HCT116 (cell line): ENCODE data around the gene NKX1-1. TPM values are rescaled to one million over a fixed set of nuclear protein-coding genes. Genes with fewer than 3 reads are reported as not detected.

Source experiments
- ATAC-seq: fragments of 200-7000 bp; cut with Tn5 transposase; 2 replicates; pipeline ENCODE4 v1.9.1; 2020; ENCODE audit warnings: mild to moderate bottlenecking, moderate library complexity
- BruUV-seq: library from RNA; stranded (reverse); fragments of 400-500 nt; replicated peaks from 2 replicates; lab custom pipeline; 2021; lab: Mats Ljungman, UMichigan
- CTCF ChIA-PET: fragments of 300-600 bp; sonication (Branson Sonifier 250); formaldehyde crosslinking; loops from one replicate; lab custom pipeline; 2021; ENCODE audit warnings: antibody characterized with exemption; lab: Charles Lee
- POLR2A ChIA-PET: fragments of 300-600, 350-600 bp; sonication (Branson Sonifier 250); formaldehyde crosslinking; loops from one replicate; lab custom pipeline; 2021; ENCODE audit warnings: antibody characterized with exemption; lab: Charles Lee
- RAD21 ChIA-PET, 2 experiments: fragments of 300-600 bp; sonication (Branson Sonifier 250); formaldehyde crosslinking; loops; one replicate each; lab custom pipeline; 2023; ENCODE audit warnings: low total read pairs in 2 of 2; ENCODE audit not compliant: uncharacterized antibody in 2 of 2, unreplicated experiment in 2 of 2, low non-redundant PET in 1 of 2; lab: Charles Lee
- DNase-seq: peaks from one replicate; pipeline ENCODE4 v3.0.0-alpha.2; 2010; ENCODE audit warnings: low read depth, low spot score
- H2AFZ ChIP-seq: fragments of 200-600 bp; shearing (Covaris generic), sonication (generic); 2 replicates; pipeline ENCODE4 v1.6.1; 2017; ENCODE audit warnings: low read depth, mixed run types, mixed read lengths, antibody characterized with exemption, low read length; ENCODE audit not compliant: poor library complexity, severe bottlenecking
- H3K27ac ChIP-seq: 2 replicates; pipeline ENCODE4 v1.5.1; 2012; ENCODE audit warnings: low read depth, low read length
- H3K27me3 ChIP-seq: fragments of 200-600 bp; sonication (generic); 2 replicates; pipeline ENCODE4 v1.6.1; 2016; ENCODE audit warnings: mixed run types, low read length, mixed read lengths; ENCODE audit not compliant: insufficient read depth
- H3K36me3 ChIP-seq, 2 experiments: fragments of 200-500 bp in 1 of 2; fragments of 200-600 bp in 1 of 2; sonication (Bioruptor generic) in 1 of 2; sonication (generic) in 1 of 2; 2 replicates each; pipeline versions ENCODE4 v1.5.1 to v1.6.1; 2014 to 2016; ENCODE audit warnings: low read length in 2 of 2, inconsistent platforms in 1 of 2, mixed read lengths in 1 of 2, mixed run types in 1 of 2; ENCODE audit not compliant: insufficient read depth in 2 of 2, control insufficient read depth in 1 of 2
- H3K4me1 ChIP-seq, 2 experiments: fragments of 200-600 bp in 1 of 2; sonication (generic) in 1 of 2; 2 replicates each; pipeline versions ENCODE4 v1.5.1 to v1.6.1; 2012 to 2017; ENCODE audit warnings: low read length in 2 of 2, inconsistent platforms in 1 of 2, mild to moderate bottlenecking in 1 of 2, mixed read lengths in 1 of 2, mixed run types in 1 of 2, moderate library complexity in 1 of 2; ENCODE audit not compliant: insufficient read depth in 2 of 2, control insufficient read depth in 1 of 2
- H3K4me2 ChIP-seq: fragments of 200-600 bp; sonication (generic); 2 replicates; pipeline ENCODE4 v1.6.1; 2017; ENCODE audit warnings: mixed run types, low read length, mixed read lengths
- H3K4me3 ChIP-seq, 2 experiments: fragments of 200-600 bp in 1 of 2; sonication (generic) in 1 of 2; replicated peaks in 1 of 2; 2 replicates each; pipeline ENCODE4 v1.5.1; 2011 to 2016; ENCODE audit warnings: low read length in 2 of 2, control low read depth in 1 of 2, low read depth in 1 of 2, mild to moderate bottlenecking in 1 of 2, mixed read lengths in 1 of 2, mixed run types in 1 of 2
- H3K79me2 ChIP-seq: fragments of 200-600 bp; sonication (generic); 2 replicates; pipeline ENCODE4 v1.6.1; 2017; ENCODE audit warnings: mild to moderate bottlenecking, mixed run types, low read length, moderate library complexity, mixed read lengths; ENCODE audit not compliant: insufficient read depth
- H3K9ac ChIP-seq: fragments of 200-600 bp; sonication (generic); 2 replicates; pipeline ENCODE4 v1.6.1; 2016; ENCODE audit warnings: low read length, mixed read lengths
- H3K9me2 ChIP-seq: fragments of 200-600 bp; sonication (generic), shearing (Covaris generic); 2 replicates; pipeline ENCODE4 v1.6.1; 2017; ENCODE audit warnings: mixed run types, mild to moderate bottlenecking, moderate library complexity; ENCODE audit not compliant: insufficient read depth
- H3K9me3 ChIP-seq, 2 experiments: fragments of 200-500 bp in 1 of 2; fragments of 200-600 bp in 1 of 2; sonication (Bioruptor generic) in 1 of 2; sonication (generic) in 1 of 2; 2 replicates each; pipeline ENCODE4 v1.6.1; 2014 to 2017; ENCODE audit warnings: low read length in 2 of 2, mixed read lengths in 2 of 2, inconsistent platforms in 1 of 2, low read depth in 1 of 2, mild to moderate bottlenecking in 1 of 2, mixed run types in 1 of 2, moderate library complexity in 1 of 2; ENCODE audit not compliant: control insufficient read depth in 1 of 2, insufficient read depth in 1 of 2
- H4K20me1 ChIP-seq: fragments of 200-600 bp; sonication (generic), shearing (Covaris generic); 2 replicates; pipeline ENCODE4 v1.6.1; 2017; ENCODE audit warnings: mixed run types, mild to moderate bottlenecking, moderate library complexity; ENCODE audit not compliant: insufficient read depth
- CBX3 ChIP-seq: IDR thresholded peaks from 2 replicates; pipeline ENCODE4 v1.6.1; 2012; ENCODE audit warnings: low read depth
- CEBPB ChIP-seq: IDR thresholded peaks from 2 replicates; pipeline ENCODE4 v1.6.1; 2012; ENCODE audit warnings: low read depth
- ELF1 ChIP-seq: IDR thresholded peaks from 2 replicates; pipeline ENCODE4 v1.6.1; 2012; ENCODE audit warnings: low read depth, borderline replicate concordance
- EZH2 ChIP-seq: fragments of 200-600 bp; sonication (generic); IDR thresholded peaks from 2 replicates; pipeline ENCODE4 v1.6.1; 2017; ENCODE audit warnings: antibody characterized with exemption, mixed run types
- FOSL1 ChIP-seq: IDR thresholded peaks from 2 replicates; pipeline ENCODE4 v1.6.1; 2012; ENCODE audit warnings: low read depth
- JUND ChIP-seq: IDR thresholded peaks from 2 replicates; pipeline ENCODE4 v1.6.1; 2012
- POLR2A ChIP-seq: IDR thresholded peaks from 2 replicates; pipeline ENCODE4 v1.7.0; 2011; ENCODE audit warnings: borderline replicate concordance; ENCODE audit not compliant: insufficient read depth, insufficient read length; ENCODE audit errors: extremely low read depth
- POLR2AphosphoS5 ChIP-seq: IDR thresholded peaks from 2 replicates; pipeline ENCODE4 v1.6.1; 2011; ENCODE audit warnings: mild to moderate bottlenecking, low read depth, low read length, moderate library complexity
- RAD21 ChIP-seq: IDR thresholded peaks from 2 replicates; pipeline ENCODE4 v1.6.1; 2012; ENCODE audit warnings: low read depth, mild to moderate bottlenecking
- SRF ChIP-seq: IDR thresholded peaks from 2 replicates; pipeline ENCODE4 v1.6.1; 2012; ENCODE audit warnings: low read depth
- ZFX ChIP-seq: fragments of 450-650 bp; IDR thresholded peaks from 2 replicates; pipeline ENCODE4 v1.6.1; 2017
- ZNF274 ChIP-seq: fragments of 200-500 bp; sonication (Bioruptor generic); IDR thresholded peaks from 2 replicates; pipeline ENCODE4 v1.6.1; 2014; ENCODE audit warnings: mild to moderate bottlenecking, low read depth, low read length, inconsistent platforms
- intact Hi-C: fragments of 100-400 bp; cut with micrococcal nuclease; formaldehyde crosslinking; loops from 2 replicates; pipeline ENCODE4 v1.10.0; 2022
- total RNA-seq: library from RNA; stranded (reverse); gene quantifications from one replicate; pipeline ENCODE4 v1.2.1, GENCODE V29; 2021; ENCODE audit not compliant: unreplicated experiment
- TF ChIP-seq, protein P1 (sequence below): IDR thresholded peaks from 2 replicates; pipeline ENCODE4 v1.6.1; 2012
- TF ChIP-seq, protein P2 (sequence below): IDR thresholded peaks from 2 replicates; pipeline ENCODE4 v1.6.1; 2012; ENCODE audit warnings: low read depth
- TF ChIP-seq, protein P3 (sequence below): IDR thresholded peaks from 2 replicates; pipeline ENCODE4 v1.6.1; 2012

NKX1-1 gene
- total RNA-seq, 1 experiment from 2014 or later: not detected

DNA sequence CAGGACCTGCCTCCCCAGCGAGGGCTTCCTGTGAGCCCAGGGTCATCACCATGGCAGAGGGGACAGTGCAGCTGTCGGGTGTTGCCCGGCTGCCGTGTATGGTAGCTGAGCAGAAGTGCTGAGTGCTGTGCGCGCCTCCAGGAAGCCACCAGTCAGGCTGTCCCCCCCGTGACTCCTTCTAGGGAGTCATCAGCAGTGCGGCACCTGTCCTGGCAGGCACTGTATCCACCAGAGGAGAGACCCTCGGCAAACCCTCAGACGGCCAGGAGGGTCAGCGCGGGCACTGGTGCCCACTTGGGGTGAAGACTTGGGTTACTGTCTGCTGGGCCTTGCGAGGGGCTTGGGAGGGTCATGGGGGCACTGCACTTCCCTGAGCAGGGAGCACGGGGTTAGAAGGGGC, 50.9 kb downstream of the NKX1-1 start:
- ATAC-seq (no peak), DNase-seq (no peak)
- no peaks in the 10 kb centered on the region for H3K27me3 ChIP-seq
- no TSS peak for BruUV-seq
- intact Hi-C loops: loop anchor here (10.0 kb wide), 1 partner anchor 159 kb away; no protein-coding TSS in a partner anchor
- peaks cover 2 to 6% of the 10 kb centered on the region in 2 experiments; a peak in 2 of 4 replicates for H3K4me1 ChIP-seq
- no peak overlapping the region for H3K4me3 ChIP-seq
- H3K9me2 ChIP-seq: no peaks in the 10 kb centered on the region
- ChIA-PET CTCF (interaction anchor here (1.1 to 2.0 kb wide), 3 partner anchors 158 to 274 kb away, joined by 5 to 10 read pairs (median 6); no protein-coding TSS in a partner anchor), RAD21 (interaction anchor here in 1 of 2 experiments (1.6 kb wide), 1 partner anchor 158 kb away, joined by 6 read pairs; no protein-coding TSS in a partner anchor), POLR2A (no interaction called here)
- H3K9me3 ChIP-seq: no peaks in the 10 kb centered on the region
- H4K20me1 ChIP-seq: no peaks in the 10 kb centered on the region
- H3K27ac ChIP-seq: no peak overlapping the region
- no peaks in the 10 kb centered on the region; a peak in 2 of 4 replicates for H3K36me3 ChIP-seq
- no peak overlapping the region for H3K4me2 ChIP-seq
- no peak overlapping the region for H3K9ac ChIP-seq
- no peak overlapping the region for H2AFZ ChIP-seq
- TF ChIP-seq ZNF274 (no peak), POLR2AphosphoS5 (no peak), ELF1 (no peak), EZH2 (no peak), SRF (no peak), POLR2A (no peak), CBX3 (no peak), JUND (no peak), CEBPB (no peak), RAD21 (no peak), FOSL1 (no peak), ZFX (no peak)
- TF ChIP-seq, protein P1, sequence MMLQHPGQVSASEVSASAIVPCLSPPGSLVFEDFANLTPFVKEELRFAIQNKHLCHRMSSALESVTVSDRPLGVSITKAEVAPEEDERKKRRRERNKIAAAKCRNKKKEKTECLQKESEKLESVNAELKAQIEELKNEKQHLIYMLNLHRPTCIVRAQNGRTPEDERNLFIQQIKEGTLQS: no peak
- TF ChIP-seq, protein P2, sequence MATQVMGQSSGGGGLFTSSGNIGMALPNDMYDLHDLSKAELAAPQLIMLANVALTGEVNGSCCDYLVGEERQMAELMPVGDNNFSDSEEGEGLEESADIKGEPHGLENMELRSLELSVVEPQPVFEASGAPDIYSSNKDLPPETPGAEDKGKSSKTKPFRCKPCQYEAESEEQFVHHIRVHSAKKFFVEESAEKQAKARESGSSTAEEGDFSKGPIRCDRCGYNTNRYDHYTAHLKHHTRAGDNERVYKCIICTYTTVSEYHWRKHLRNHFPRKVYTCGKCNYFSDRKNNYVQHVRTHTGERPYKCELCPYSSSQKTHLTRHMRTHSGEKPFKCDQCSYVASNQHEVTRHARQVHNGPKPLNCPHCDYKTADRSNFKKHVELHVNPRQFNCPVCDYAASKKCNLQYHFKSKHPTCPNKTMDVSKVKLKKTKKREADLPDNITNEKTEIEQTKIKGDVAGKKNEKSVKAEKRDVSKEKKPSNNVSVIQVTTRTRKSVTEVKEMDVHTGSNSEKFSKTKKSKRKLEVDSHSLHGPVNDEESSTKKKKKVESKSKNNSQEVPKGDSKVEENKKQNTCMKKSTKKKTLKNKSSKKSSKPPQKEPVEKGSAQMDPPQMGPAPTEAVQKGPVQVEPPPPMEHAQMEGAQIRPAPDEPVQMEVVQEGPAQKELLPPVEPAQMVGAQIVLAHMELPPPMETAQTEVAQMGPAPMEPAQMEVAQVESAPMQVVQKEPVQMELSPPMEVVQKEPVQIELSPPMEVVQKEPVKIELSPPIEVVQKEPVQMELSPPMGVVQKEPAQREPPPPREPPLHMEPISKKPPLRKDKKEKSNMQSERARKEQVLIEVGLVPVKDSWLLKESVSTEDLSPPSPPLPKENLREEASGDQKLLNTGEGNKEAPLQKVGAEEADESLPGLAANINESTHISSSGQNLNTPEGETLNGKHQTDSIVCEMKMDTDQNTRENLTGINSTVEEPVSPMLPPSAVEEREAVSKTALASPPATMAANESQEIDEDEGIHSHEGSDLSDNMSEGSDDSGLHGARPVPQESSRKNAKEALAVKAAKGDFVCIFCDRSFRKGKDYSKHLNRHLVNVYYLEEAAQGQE: no peak
- TF ChIP-seq, protein P3, sequence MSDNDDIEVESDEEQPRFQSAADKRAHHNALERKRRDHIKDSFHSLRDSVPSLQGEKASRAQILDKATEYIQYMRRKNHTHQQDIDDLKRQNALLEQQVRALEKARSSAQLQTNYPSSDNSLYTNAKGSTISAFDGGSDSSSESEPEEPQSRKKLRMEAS: no peak
- no peaks in the 10 kb centered on the region for H3K79me2 ChIP-seq
